ENCODE measurements around the gene PTN.

Gene PTN

DNA sequence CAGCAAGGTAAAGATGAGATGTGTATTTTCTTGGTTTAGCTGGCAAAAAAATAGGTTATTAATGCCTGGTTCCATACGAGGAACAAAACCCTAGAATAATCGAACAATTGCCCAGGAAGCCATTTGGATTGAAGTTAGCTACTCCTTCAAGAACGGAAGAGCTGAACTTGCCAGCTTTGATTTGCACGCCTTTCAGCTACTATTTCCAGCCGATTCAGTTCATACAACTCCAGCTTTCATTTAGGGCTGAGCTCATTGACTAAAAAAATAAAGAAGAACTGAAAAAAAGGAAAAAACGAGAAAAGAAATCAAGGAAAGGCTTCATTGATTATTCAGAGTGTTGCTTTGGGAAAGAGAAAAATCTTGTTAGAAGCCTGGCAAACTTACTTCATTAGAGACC, 60.4 kb downstream of the PTN start:
- ChIA-PET POLR2A (no interaction called here), CTCF (no interaction called here)
- no peaks in the 10 kb centered on the region for H3K36me3 ChIP-seq (ENCODE audit: control insufficient read depth in 2 of 2, insufficient read depth in 1 of 2, low read length in 2 of 2)
- no peak overlapping the region for H3K4me3 ChIP-seq (ENCODE audit: low read depth, low read length)
- H3K9me3 ChIP-seq (ENCODE audit: control insufficient read depth, insufficient read depth, low read depth, low read length): no peaks in the 10 kb centered on the region
- TF ChIP-seq ZNF354C (tag by site-specific recombination; IDR thresholded peaks at IDR 0.05; ENCODE audit: borderline replicate concordance, low read depth): no peak
- no peak for TF ChIP-seq ZNF610 (tag by site-specific recombination; IDR thresholded peaks at IDR 0.05; ENCODE audit: borderline replicate concordance)
- no peak for TF ChIP-seq ZNF785 (tag by site-specific recombination; IDR thresholded peaks at IDR 0.05)
- TF ChIP-seq, protein P1, sequence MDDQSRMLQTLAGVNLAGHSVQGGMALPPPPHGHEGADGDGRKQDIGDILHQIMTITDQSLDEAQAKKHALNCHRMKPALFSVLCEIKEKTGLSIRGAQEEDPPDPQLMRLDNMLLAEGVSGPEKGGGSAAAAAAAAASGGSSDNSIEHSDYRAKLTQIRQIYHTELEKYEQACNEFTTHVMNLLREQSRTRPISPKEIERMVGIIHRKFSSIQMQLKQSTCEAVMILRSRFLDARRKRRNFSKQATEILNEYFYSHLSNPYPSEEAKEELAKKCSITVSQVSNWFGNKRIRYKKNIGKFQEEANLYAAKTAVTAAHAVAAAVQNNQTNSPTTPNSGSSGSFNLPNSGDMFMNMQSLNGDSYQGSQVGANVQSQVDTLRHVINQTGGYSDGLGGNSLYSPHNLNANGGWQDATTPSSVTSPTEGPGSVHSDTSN (CRISPR knock-in tag; IDR thresholded peaks at IDR 0.05): no peak
- TF ChIP-seq, protein P2, sequence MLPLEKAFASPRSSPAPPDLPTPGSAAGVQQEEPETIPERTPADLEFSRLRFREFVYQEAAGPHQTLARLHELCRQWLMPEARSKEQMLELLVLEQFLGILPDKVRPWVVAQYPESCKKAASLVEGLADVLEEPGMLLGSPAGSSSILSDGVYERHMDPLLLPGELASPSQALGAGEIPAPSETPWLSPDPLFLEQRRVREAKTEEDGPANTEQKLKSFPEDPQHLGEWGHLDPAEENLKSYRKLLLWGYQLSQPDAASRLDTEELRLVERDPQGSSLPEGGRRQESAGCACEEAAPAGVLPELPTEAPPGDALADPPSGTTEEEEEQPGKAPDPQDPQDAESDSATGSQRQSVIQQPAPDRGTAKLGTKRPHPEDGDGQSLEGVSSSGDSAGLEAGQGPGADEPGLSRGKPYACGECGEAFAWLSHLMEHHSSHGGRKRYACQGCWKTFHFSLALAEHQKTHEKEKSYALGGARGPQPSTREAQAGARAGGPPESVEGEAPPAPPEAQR (tag by site-specific recombination; IDR thresholded peaks at IDR 0.05): no peak
- TF ChIP-seq ZNF214 (tag by site-specific recombination; IDR thresholded peaks at IDR 0.05; ENCODE audit: borderline replicate concordance): no peak
- TF ChIP-seq ZSCAN23 (tag by site-specific recombination; IDR thresholded peaks at IDR 0.05): no peak
- H3K27ac ChIP-seq (ENCODE audit: extremely low read depth, low read depth, low read length): no peak overlapping the region
- H3K4me1 ChIP-seq (ENCODE audit: control insufficient read depth, insufficient read depth, low read length): no peaks in the 10 kb centered on the region

DNA sequence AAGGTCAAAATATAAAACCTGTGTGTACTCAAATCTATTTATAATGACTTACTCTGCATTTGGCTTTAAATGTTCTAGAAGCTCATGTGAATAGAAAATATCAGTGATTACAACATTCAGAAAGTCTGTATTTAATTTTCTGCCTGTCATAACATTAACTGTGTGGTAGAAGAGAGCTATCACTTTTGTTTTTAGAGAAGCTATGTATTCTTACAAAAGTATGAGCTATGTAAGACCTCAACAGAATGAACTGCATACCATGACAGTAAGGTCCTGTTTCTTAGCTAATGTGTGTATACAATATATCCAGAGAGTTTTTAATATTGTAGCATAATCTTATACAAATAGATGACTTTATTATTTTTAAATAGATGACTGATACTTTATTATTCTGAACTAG, 61.5 kb downstream of the PTN start:
- POLR2A ChIA-PET: no interaction called here
- TF ChIP-seq, protein P3, sequence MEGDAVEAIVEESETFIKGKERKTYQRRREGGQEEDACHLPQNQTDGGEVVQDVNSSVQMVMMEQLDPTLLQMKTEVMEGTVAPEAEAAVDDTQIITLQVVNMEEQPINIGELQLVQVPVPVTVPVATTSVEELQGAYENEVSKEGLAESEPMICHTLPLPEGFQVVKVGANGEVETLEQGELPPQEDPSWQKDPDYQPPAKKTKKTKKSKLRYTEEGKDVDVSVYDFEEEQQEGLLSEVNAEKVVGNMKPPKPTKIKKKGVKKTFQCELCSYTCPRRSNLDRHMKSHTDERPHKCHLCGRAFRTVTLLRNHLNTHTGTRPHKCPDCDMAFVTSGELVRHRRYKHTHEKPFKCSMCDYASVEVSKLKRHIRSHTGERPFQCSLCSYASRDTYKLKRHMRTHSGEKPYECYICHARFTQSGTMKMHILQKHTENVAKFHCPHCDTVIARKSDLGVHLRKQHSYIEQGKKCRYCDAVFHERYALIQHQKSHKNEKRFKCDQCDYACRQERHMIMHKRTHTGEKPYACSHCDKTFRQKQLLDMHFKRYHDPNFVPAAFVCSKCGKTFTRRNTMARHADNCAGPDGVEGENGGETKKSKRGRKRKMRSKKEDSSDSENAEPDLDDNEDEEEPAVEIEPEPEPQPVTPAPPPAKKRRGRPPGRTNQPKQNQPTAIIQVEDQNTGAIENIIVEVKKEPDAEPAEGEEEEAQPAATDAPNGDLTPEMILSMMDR (tag by site-specific recombination; IDR thresholded peaks at IDR 0.05): no peak
- TF ChIP-seq, protein P4, sequence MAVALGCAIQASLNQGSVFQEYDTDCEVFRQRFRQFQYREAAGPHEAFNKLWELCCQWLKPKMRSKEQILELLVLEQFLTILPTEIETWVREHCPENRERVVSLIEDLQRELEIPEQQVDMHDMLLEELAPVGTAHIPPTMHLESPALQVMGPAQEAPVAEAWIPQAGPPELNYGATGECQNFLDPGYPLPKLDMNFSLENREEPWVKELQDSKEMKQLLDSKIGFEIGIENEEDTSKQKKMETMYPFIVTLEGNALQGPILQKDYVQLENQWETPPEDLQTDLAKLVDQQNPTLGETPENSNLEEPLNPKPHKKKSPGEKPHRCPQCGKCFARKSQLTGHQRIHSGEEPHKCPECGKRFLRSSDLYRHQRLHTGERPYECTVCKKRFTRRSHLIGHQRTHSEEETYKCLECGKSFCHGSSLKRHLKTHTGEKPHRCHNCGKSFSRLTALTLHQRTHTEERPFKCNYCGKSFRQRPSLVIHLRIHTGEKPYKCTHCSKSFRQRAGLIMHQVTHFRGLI (tag by site-specific recombination; IDR thresholded peaks at IDR 0.05): no peak
- TF ChIP-seq ZNF239 (tag by site-specific recombination; IDR thresholded peaks at IDR 0.05) (no peak), ZFP41 (tag by site-specific recombination; IDR thresholded peaks at IDR 0.05; ENCODE audit: borderline replicate concordance) (no peak), ZNF175 (tag by site-specific recombination; IDR thresholded peaks at IDR 0.05) (no peak), ZNF549 (tag by site-specific recombination; IDR thresholded peaks at IDR 0.05) (no peak), ZNF324 (tag by site-specific recombination; IDR thresholded peaks at IDR 0.05) (no peak), ZBTB17 (tag by site-specific recombination; IDR thresholded peaks at IDR 0.05) (no peak), MZF1 (tag by site-specific recombination; IDR thresholded peaks at IDR 0.05; ENCODE audit: borderline replicate concordance) (no peak), ZNF629 (tag by site-specific recombination; IDR thresholded peaks at IDR 0.05) (no peak), GLIS1 (tag by site-specific recombination; IDR thresholded peaks at IDR 0.05) (no peak), ZNF521 (tag by site-specific recombination; IDR thresholded peaks at IDR 0.05) (no peak), ZNF391 (tag by site-specific recombination; IDR thresholded peaks at IDR 0.05; ENCODE audit: borderline replicate concordance, low read depth) (no peak), ZNF777 (tag by site-specific recombination; IDR thresholded peaks at IDR 0.05; ENCODE audit: borderline replicate concordance) (no peak), WT1 (tag by site-specific recombination; IDR thresholded peaks at IDR 0.05) (no peak), ZNF311 (tag by site-specific recombination; IDR thresholded peaks at IDR 0.05; ENCODE audit: borderline replicate concordance) (no peak), ZNF776 (tag by site-specific recombination; IDR thresholded peaks at IDR 0.05; ENCODE audit: borderline replicate concordance) (no peak), ZNF350 (tag by site-specific recombination; IDR thresholded peaks at IDR 0.05) (no peak)
- TF ChIP-seq, protein P5, sequence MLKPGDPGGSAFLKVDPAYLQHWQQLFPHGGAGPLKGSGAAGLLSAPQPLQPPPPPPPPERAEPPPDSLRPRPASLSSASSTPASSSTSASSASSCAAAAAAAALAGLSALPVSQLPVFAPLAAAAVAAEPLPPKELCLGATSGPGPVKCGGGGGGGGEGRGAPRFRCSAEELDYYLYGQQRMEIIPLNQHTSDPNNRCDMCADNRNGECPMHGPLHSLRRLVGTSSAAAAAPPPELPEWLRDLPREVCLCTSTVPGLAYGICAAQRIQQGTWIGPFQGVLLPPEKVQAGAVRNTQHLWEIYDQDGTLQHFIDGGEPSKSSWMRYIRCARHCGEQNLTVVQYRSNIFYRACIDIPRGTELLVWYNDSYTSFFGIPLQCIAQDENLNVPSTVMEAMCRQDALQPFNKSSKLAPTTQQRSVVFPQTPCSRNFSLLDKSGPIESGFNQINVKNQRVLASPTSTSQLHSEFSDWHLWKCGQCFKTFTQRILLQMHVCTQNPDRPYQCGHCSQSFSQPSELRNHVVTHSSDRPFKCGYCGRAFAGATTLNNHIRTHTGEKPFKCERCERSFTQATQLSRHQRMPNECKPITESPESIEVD (tag by site-specific recombination; IDR thresholded peaks at IDR 0.05): no peak
- Histone ChIP-seq H3K36me3 (ENCODE audit: control insufficient read depth in 2 of 2, insufficient read depth in 1 of 2, low read length in 2 of 2) (no peaks in the 10 kb centered on the region), H3K27ac (ENCODE audit: extremely low read depth, low read depth, low read length) (no peak overlapping the region), H3K4me3 (ENCODE audit: low read depth, low read length) (no peak overlapping the region), H3K4me1 (ENCODE audit: control insufficient read depth, insufficient read depth, low read length) (no peaks in the 10 kb centered on the region), H3K9me3 (ENCODE audit: control insufficient read depth, insufficient read depth, low read depth, low read length) (no peaks in the 10 kb centered on the region)
- CTCF ChIA-PET: no interaction called here

Data from HEK293 (cell line).